Stimulated activated CD8-positive, alpha-beta memory T cell treated with anti-CD3 and anti-CD28 coated beads, Interleukin-12 subunit alpha, Interleukin-12 subunit beta, amount 100 ng/mL, for 4 hours (primary cell): ENCODE results near the gene KAT8.
"Not testable (repeated sequence)": the region's sequence is repeated elsewhere in the genome, so short reads cannot be mapped to it uniquely, and the experiment has no call there.

Experiments
- DNase-seq: peaks from one replicate; pipeline ENCODE4 v3.0.0-alpha.2; 2020; ENCODE audit warnings: low read depth

KAT8 gene

DNA sequence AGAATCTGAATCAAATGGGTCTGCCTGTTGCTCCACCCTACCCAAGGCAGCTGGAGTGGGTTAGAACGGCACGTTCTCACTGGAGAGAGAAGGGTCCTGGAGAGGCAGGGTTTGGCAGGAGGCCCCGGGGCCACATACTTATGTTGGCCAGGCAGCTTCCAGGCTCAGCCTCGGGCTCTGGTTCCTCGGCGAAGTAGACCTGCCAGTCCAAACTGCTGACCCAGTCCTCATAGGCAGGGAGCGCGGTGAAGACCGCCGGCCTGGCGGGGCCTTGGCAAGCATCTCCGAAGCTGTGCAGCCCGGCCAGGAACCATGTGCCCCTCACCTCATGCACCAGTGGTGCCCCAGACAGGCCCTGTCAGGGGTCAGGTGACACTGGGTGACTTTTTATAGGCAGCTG is 33.5 kb upstream of the KAT8 start:
- no peak for DNase-seq

GRCh38 chr16:31084584-31085302 is 32.7 kb upstream of the KAT8 start:
- no peak for DNase-seq

GRCh38 chr16:31085411-31085810 is 32.1 kb upstream of the KAT8 start:
- no peak for DNase-seq

GRCh38 chr16:31085873-31086628 is 31.4 kb upstream of the KAT8 start:
- DNase-seq: no peak

GRCh38 chr16:31086629-31086906 is 30.9 kb upstream of the KAT8 start:
- no peak for DNase-seq

DNA sequence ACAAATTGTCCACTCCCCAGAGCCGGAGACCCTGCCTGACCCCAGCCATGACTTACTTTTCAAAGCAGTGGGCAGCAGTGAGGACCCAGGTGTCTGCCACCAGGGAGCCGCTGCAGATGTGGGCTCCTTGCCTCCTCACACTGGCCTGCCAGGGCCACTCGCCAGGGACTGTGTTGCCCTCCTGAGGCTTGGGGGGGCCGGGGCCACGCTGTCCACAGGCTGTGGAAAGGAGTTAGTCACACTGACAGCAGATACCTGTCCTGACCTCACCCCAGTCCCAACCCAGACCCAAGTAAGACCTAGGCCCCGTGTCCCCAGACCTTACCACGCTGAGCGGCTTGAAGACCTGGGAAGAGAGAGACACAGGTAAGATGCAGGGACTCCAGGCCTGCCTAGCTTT is 30.0 kb upstream of the KAT8 start:
- no peak for DNase-seq

GRCh38 chr16:31087971-31088370 is 29.5 kb upstream of the KAT8 start:
- no peak for DNase-seq

DNA sequence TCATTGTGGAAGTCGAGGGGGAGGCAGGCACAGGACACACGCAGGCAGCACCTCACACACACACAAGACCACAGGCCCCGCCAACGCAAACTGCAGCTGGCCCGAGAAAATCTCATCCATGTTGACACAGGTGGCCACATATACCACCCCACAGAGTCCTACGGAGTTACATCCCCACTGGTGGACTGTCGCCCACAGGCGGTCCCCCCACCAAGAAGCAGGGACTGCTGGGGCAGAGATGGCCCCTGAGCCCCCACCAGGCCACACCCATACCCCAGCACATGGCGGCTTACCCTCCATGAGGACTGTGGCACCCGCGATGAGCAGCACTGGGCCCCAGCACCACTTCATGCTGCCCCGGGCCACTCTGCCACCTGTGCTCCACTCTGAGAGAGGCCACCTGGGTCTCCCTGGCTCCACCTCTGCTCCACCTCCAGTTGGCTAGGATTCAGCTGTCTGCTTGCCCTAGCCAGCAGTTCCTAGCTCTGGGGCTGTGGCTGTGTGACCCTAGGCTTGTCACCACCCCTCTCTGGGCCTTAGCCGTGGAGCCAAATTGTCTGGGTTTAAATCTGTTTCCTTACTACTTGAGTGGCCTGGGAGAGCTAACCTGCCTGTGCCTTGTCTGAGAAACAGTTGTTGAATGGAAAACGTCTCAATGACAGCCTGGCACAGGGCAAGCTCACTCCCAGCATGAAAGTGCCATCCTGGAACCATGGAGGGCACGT is 28.8 kb upstream of the KAT8 start, which contains the start of gene PRSS53:
Gene PRSS53 (minus strand): TSS at position 485 of the 725 bp plus-strand sequence. CDS start 134 bp downstream, at position 351.
- DNase-seq: no peak

DNA sequence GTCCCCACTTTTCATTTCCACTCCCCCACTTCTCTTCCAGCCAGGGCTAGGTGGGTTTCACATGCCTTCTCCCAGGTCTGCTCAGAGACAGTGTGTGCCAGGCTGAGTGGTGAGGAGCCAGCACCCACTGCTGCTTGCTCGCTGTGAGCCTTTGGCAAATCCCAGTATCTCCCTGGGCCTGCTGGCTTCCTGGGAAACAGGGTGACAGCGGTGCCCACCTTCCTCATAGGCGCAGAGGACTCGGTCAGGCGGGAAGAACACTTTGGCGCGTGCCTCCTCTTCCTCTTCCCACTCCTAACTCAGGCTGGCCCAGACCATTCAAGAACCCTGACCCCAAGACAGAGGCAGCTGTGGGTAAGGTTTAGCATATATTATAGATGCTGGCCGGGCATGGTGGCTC is 28.3 kb upstream of the KAT8 start:
- no peak for DNase-seq

- DNase-seq: no peak
Measured at GRCh38 chr16:31090540-31090939, 26.9 kb upstream of the KAT8 start.

GRCh38 chr16:31092330-31092729 is 25.1 kb upstream of the KAT8 start:
- DNase-seq: no peak

GRCh38 chr16:31093132-31093703 is 24.2 kb upstream of the KAT8 start:
- DNase-seq: no peak

DNA sequence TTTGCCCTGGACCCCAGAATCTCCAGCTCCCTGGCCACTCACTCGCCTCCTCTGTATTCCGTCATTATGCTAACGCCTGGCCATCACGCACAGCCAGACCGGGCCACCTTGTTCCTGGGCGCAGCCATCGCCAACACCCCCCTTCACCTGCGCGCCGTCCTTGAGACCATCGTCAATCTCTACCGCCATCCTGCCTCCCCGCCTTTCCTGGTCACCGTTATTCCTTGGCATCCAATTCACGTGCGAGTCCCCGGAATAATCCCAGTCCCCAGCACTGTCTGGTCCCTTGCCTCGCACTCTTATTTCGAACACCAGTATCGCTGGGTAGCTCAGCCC is 23.4 kb upstream of the KAT8 start:
- no peak for DNase-seq

- DNase-seq: peak; percentile 71
Measured at GRCh38 chr16:31094424-31095120, 22.9 kb upstream of the KAT8 start, which contains the start of gene VKORC1. VKORC1 (minus strand) TSS chr16:31094797; CDS start chr16:31094729, 68 bp downstream.

GRCh38 chr16:31099860-31100638 is 17.4 kb upstream of the KAT8 start:
- no peak for DNase-seq

DNA sequence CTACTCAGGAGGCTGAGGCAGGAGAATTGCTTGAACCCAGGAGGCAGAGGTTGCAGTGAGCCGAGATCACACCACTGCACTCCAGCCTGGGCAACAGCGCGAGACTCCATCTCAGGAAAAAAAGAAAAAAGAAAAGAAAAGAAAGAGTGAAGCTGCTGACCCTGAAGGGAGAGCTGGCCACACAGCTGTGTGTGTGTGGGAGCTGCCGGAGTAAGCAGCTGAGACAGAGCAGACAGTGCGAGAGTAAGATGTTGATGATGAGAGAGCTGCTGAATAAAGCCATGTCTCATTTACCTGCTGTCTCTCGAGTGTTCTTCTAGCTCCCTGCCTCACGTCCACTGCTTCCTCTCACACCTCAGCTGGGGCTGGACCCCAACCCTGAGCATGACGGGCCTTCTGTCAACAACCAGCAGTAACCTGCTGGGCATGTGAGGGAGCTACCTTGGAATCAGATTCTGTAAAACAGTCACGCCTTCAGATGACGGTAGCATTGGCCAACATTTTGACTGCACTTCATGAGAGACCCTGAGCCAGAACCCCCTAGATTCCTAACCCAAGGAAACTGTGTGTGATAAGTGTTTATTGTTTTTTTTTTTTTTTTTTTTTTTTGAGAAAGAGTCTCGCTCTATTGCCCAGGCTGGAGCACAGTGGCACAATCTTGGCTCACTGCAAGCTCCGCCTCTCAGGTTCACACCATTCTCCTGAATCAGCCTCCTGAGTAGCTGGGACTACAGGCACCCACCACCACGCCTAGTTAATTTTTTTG is 16.4 kb upstream of the KAT8 start:
- DNase-seq: not testable (repeated sequence)

DNA sequence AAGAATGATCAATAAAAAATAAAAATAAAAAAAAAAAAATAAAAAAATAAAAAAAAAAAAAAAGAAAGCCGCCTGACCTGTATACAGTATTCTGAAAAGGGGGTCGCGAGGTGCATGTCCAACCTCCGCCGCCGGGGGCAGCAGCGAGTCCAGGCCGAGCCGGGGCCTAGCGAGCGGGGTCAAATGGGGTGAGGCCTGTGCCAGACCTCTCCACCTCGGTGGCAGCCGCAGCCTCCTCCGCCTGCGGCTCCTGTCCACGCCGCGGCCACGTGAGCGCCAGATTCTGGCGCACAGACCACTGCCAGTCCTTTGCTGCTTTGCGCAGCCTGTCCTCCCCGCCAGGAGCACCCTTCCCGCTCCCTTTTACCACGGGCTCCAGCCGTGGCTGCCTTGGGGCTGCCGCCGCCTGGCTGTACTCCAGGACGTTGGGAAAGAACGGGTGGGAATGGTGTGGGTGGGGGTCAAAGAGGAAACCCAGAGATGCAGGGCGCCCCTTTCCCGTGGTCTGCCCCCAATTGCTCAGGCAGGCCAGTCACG is 11.7 kb upstream of the KAT8 start:
- DNase-seq: peak; percentile 63

DNA sequence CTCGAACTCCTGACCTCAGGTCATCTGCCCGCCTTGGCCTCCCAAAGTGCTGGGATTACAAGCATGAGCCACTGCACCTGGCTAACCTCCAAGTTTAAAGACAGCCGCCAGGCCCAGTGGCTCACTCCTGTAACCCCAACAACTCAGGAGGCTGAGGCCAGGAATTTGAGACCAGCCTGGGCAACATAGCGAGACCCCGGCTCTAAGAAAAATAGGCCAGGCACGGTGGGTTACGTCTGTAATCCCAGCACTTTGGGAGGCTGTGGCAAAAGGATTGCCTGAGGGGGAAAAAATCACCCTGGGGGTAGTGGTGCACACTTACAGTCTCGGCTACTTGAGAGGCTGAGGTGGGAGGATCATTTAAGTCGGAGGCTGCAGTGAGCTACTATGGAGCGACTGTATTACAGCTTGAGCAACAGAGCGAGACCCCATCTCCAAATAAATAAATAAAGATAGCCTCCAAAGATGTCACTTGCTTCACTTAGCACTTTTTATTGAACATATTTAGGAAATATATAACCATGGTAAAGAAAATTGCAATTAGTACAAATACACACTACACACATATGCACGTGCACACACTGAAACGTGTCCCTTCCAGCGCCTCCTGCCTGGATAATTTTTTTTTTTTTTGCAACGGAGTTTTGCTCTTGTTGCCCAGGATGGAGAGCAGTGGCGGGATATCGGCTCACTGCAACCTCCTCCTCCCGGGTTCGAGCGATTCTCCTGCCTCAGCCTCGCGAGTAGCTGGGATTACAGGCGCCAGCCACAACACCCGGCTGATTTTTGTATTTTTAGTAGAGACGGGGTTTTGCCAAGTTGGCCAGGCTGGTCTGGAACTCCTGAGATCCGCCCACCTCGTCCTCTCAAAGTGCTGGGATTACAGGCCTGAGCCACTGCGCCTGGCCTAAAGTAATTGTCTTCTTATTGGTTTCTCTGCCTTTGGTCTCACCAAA is 10.7 kb upstream of the KAT8 start:
- no peak for DNase-seq

- no peak for DNase-seq
Measured at GRCh38 chr16:31107465-31107867, 10.0 kb upstream of the KAT8 start.
